ENCODE data around the gene PLA2G2F. TPM values are rescaled to one million over a fixed set of nuclear protein-coding genes. Genes with fewer than 3 reads are reported as not detected.

The PLA2G2F gene
- total and polyA plus RNA-seq, 8 donors: not detected

- H3K27ac ChIP-seq: no peak overlapping the region
Observed at GRCh38 chr1:20108366-20109123, 30.6 kb upstream of the PLA2G2F start.

GRCh38 chr1:20109223-20109856, 29.8 kb upstream of the PLA2G2F start:
- TF ChIP-seq, protein P1, sequence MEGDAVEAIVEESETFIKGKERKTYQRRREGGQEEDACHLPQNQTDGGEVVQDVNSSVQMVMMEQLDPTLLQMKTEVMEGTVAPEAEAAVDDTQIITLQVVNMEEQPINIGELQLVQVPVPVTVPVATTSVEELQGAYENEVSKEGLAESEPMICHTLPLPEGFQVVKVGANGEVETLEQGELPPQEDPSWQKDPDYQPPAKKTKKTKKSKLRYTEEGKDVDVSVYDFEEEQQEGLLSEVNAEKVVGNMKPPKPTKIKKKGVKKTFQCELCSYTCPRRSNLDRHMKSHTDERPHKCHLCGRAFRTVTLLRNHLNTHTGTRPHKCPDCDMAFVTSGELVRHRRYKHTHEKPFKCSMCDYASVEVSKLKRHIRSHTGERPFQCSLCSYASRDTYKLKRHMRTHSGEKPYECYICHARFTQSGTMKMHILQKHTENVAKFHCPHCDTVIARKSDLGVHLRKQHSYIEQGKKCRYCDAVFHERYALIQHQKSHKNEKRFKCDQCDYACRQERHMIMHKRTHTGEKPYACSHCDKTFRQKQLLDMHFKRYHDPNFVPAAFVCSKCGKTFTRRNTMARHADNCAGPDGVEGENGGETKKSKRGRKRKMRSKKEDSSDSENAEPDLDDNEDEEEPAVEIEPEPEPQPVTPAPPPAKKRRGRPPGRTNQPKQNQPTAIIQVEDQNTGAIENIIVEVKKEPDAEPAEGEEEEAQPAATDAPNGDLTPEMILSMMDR (IDR thresholded peaks at IDR 0.05): no peak
- no peak overlapping the region for H3K27ac ChIP-seq
- peak in 4 of 6 donors; percentile 37 to 45 (median 40) for DNase-seq
- intact Hi-C loops (cut with DNase I): no loop called here
- no peak overlapping the region for H3K4me3 ChIP-seq
- H3K9me3 ChIP-seq: no peaks in the 10 kb centered on the region
- H3K36me3 ChIP-seq: no peaks in the 10 kb centered on the region
- no peaks in the 10 kb centered on the region for H3K4me1 ChIP-seq
- peak; percentile 84 to 90 (median 85) for ATAC-seq
- H3K27me3 ChIP-seq: no peaks in the 10 kb centered on the region
- 58 to 59% methylated on average over 4 of the region's 4 CpGs for WGBS, 2 donors
- no peak for FAIRE-seq

More at GRCh38 chr1:20108366-20109123, 30.6 kb upstream of the PLA2G2F start:
- 55 to 63% methylated on average over 5 of the region's 5 CpGs for WGBS, 2 donors
- H3K4me3 ChIP-seq: no peak overlapping the region
- no peaks in the 10 kb centered on the region for H3K27me3 ChIP-seq
- TF ChIP-seq, protein P1 (IDR thresholded peaks at IDR 0.05): no peak
- H3K4me1 ChIP-seq: no peaks in the 10 kb centered on the region
- no peak for DNase-seq
- H3K9me3 ChIP-seq: no peaks in the 10 kb centered on the region
- no peak for FAIRE-seq
- ATAC-seq: no peak
- no peaks in the 10 kb centered on the region for H3K36me3 ChIP-seq
- intact Hi-C loops (cut with DNase I): no loop called here

DNA sequence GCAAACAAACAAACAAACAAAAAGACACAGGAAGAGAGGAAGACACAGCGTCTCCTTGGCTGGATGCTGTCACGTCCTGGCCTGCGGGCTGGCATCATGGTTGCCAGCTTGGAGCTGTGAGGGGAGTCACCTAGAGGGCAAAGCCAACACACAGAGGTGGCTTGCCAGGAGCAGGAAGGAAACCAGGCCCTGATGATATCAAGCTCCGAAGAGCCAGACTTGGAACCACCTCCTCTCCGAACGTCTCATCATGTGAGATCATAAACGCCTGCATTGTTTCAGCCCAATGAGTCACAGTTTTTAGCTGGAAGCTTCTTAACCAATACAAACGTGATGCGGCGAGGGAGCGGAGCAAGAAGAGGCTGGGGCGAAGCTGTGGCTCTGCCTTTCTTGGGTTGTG, 28.4 kb upstream of the PLA2G2F start:
- Histone ChIP-seq H3K4me1 (no peaks in the 10 kb centered on the region), H3K27me3 (no peaks in the 10 kb centered on the region), H3K4me3 (no peak overlapping the region), H3K27ac (no peak overlapping the region), H3K9me3 (no peaks in the 10 kb centered on the region), H3K36me3 (no peaks in the 10 kb centered on the region)
- DNase-seq (no peak), ATAC-seq (peak in 1 of 4 donors; percentile 23), FAIRE-seq (no peak)
- 87 to 88% methylated on average over 12 of the region's 12 CpGs for WGBS, 2 donors
- TF ChIP-seq, protein P1 (IDR thresholded peaks at IDR 0.05): no peak
- intact Hi-C loops (cut with DNase I): no loop called here

- TF ChIP-seq, protein P1 (IDR thresholded peaks at IDR 0.05): no peak
- DNase-seq (no peak), ATAC-seq (no peak), FAIRE-seq (no peak)
- Histone ChIP-seq H3K9me3 (no peaks in the 10 kb centered on the region), H3K27me3 (no peaks in the 10 kb centered on the region), H3K27ac (no peak overlapping the region), H3K36me3 (no peaks in the 10 kb centered on the region), H3K4me3 (no peak overlapping the region), H3K4me1 (no peaks in the 10 kb centered on the region)
- intact Hi-C loops (cut with DNase I): no loop called here
- WGBS, 2 donors: 89 to 97% methylated on average over 5 of the region's 5 CpGs
Observed at GRCh38 chr1:20111452-20111851, 27.7 kb upstream of the PLA2G2F start.
